Breast epithelium (tissue), 3 donors: ENCODE measurements around the gene SLC9A8.

Experiments
- POLR2A ChIP-seq: fragments of 450-650 bp; IDR thresholded peaks from one replicate; pipeline ENCODE4 v1.6.1; 2016; ENCODE audit warnings: antibody characterized with exemption, mild to moderate bottlenecking, moderate library complexity
- TF ChIP-seq, protein P1 (sequence below), 3 donors: fragments of 450-650 bp; IDR thresholded peaks; one replicate each; pipeline ENCODE4 v1.5.1; 2016 to 2017; ENCODE audit warnings: antibody characterized with exemption in 3 of 3, mild to moderate bottlenecking in 3 of 3, moderate library complexity in 3 of 3

DNA sequence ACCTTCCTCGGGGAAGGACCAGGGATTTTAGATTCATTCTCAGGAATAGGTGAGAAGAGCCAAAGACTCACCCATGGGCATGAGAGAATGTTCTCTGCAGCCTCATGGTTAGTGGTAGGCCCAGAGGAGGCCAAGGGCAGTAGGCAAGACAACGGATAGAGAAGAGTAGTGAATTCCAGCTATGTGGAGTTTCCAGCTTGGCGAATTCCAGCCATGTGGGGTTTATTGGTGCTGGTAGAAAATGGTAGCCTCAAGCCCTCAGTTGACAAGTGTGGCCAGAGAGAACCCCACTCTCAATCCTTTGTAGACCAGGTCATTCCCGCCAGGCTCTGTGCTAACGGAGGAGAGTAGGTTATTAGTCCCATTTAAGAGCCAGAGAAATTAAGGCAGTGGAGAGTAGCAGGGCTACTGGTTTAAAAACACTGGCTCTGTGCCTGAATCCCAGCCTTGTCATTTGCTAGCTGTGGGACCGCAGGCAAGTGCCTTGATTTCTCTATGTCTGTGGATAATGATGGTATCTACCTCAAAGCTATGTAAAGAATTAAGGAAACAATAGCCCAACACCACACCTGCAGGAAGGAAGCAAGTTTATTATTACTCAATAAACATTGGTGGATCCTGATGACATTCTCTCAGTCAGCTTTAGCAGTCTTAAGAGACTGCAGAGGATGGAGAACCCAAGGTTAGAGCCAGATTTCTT, 2.0 kb upstream of the SLC9A8 start:
- TF ChIP-seq, protein P1, sequence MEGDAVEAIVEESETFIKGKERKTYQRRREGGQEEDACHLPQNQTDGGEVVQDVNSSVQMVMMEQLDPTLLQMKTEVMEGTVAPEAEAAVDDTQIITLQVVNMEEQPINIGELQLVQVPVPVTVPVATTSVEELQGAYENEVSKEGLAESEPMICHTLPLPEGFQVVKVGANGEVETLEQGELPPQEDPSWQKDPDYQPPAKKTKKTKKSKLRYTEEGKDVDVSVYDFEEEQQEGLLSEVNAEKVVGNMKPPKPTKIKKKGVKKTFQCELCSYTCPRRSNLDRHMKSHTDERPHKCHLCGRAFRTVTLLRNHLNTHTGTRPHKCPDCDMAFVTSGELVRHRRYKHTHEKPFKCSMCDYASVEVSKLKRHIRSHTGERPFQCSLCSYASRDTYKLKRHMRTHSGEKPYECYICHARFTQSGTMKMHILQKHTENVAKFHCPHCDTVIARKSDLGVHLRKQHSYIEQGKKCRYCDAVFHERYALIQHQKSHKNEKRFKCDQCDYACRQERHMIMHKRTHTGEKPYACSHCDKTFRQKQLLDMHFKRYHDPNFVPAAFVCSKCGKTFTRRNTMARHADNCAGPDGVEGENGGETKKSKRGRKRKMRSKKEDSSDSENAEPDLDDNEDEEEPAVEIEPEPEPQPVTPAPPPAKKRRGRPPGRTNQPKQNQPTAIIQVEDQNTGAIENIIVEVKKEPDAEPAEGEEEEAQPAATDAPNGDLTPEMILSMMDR (IDR thresholded peaks at IDR 0.05) = no peak
- TF ChIP-seq POLR2A = no peak
